Astrocyte (in vitro differentiated cells and primary cell): ENCODE data around the gene DRICH1. TPM values are rescaled to one million over a fixed set of nuclear protein-coding genes. Genes with fewer than 3 reads are reported as not detected.

ENCODE experiments used
- DNase-seq: peaks from one replicate; pipeline ENCODE4 v3.0.0-alpha.2; 2010; ENCODE audit warnings: low read depth
- FAIRE-seq: peaks from 2 replicates; lab custom pipeline; 2011; peaks lifted over from hg19 to GRCh38; lab: Jason Lieb, UNC
- H2AFZ ChIP-seq: 2 replicates; pipeline ENCODE4 v1.6.0; 2012; ENCODE audit warnings: low read depth, low read length, inconsistent platforms
- H3K27ac ChIP-seq: 2 replicates; pipeline ENCODE4 v1.5.1; 2011; ENCODE audit warnings: low read depth, low read length, inconsistent platforms
- H3K27me3 ChIP-seq: 2 replicates; pipeline ENCODE4 v1.6.0; 2011; ENCODE audit warnings: low read length, inconsistent platforms; ENCODE audit not compliant: insufficient read depth
- H3K36me3 ChIP-seq: 2 replicates; pipeline ENCODE4 v1.5.1; 2011; ENCODE audit warnings: low read length, inconsistent platforms; ENCODE audit not compliant: insufficient read depth
- H3K4me1 ChIP-seq: 2 replicates; pipeline ENCODE4 v1.5.1; 2011; ENCODE audit warnings: low read length, inconsistent platforms; ENCODE audit not compliant: insufficient read depth
- H3K4me2 ChIP-seq: 2 replicates; pipeline ENCODE4 v1.6.0; 2012; ENCODE audit warnings: low read length, inconsistent platforms
- H3K4me3 ChIP-seq: 2 replicates; pipeline ENCODE4 v1.5.1; 2011; ENCODE audit warnings: low read depth, mild to moderate bottlenecking, low read length, inconsistent platforms; ENCODE audit not compliant: insufficient read depth
- H3K79me2 ChIP-seq: 2 replicates; pipeline ENCODE4 v1.6.0; 2012; ENCODE audit warnings: mild to moderate bottlenecking, low read length, inconsistent platforms; ENCODE audit not compliant: insufficient read depth
- H3K9ac ChIP-seq: 2 replicates; pipeline ENCODE4 v1.6.0; 2012; ENCODE audit warnings: mild to moderate bottlenecking, low read length, inconsistent platforms
- H3K9me3 ChIP-seq: 2 replicates; pipeline ENCODE4 v1.5.1; 2012; ENCODE audit warnings: low read depth, mild to moderate bottlenecking, low read length, inconsistent platforms; ENCODE audit not compliant: insufficient read depth
- H4K20me1 ChIP-seq: 2 replicates; pipeline ENCODE4 v1.6.0; 2012; ENCODE audit warnings: low read length, inconsistent platforms; ENCODE audit not compliant: insufficient read depth
- H3K27ac Mint-ChIP-seq: one replicate; pipeline ENCODE4 v1.8.0; 2021; ENCODE audit warnings: mild to moderate bottlenecking, mixed read lengths; ENCODE audit not compliant: unreplicated experiment
- H3K27me3 Mint-ChIP-seq: one replicate; pipeline ENCODE4 v1.8.0; 2021; ENCODE audit warnings: low read depth, mixed read lengths; ENCODE audit not compliant: unreplicated experiment
- H3K36me3 Mint-ChIP-seq: one replicate; pipeline ENCODE4 v1.8.0; 2021; ENCODE audit warnings: low read depth, mixed read lengths; ENCODE audit not compliant: unreplicated experiment
- H3K4me1 Mint-ChIP-seq: one replicate; pipeline ENCODE4 v1.8.0; 2021; ENCODE audit warnings: low read depth, mixed read lengths; ENCODE audit not compliant: unreplicated experiment
- H3K4me3 Mint-ChIP-seq: one replicate; pipeline ENCODE4 v1.8.0; 2021; ENCODE audit warnings: mild to moderate bottlenecking, moderate library complexity, mixed read lengths; ENCODE audit not compliant: unreplicated experiment
- H3K9me3 Mint-ChIP-seq: one replicate; pipeline ENCODE4 v1.8.0; 2021; ENCODE audit warnings: mild to moderate bottlenecking, mixed read lengths; ENCODE audit not compliant: unreplicated experiment
- EZH2 ChIP-seq: IDR thresholded peaks from 2 replicates; pipeline ENCODE4 v1.6.1; 2012; ENCODE audit warnings: mild to moderate bottlenecking, low read length, inconsistent platforms; ENCODE audit not compliant: insufficient read depth
- total RNA-seq: library from RNA; stranded (reverse); gene quantifications from 2 replicates; pipeline ENCODE4 v1.2.1, GENCODE V29; 2021
- TF ChIP-seq, protein P1 (sequence below): IDR thresholded peaks from 2 replicates; pipeline ENCODE4 v1.5.1; 2011; ENCODE audit warnings: low read depth, mild to moderate bottlenecking, inconsistent platforms, low read length, moderate library complexity; ENCODE audit not compliant: insufficient read depth

The DRICH1 gene
- total RNA-seq, 1 donor from 2014 or later = not detected

DNA sequence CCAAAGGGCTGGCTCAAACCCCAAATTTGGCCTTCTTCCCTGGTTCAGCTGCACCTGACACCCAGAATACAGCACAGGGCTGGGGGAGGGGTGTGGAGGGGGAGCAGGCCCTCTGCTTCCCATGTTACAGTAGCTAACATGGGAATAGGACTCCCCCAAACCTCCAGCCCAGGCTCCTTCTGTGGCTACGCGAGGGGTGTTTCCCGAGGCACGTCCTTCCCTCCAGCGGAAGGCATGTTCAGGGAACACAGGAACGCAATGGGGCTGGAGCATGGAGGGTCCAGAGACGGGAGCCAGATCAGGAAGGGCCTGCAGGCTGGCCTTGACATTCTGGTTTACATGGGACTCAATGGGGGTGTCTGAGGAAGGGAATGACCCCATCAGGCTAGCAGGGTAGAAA lies 40.3 kb downstream of the DRICH1 start:
- TF ChIP-seq, protein P1, sequence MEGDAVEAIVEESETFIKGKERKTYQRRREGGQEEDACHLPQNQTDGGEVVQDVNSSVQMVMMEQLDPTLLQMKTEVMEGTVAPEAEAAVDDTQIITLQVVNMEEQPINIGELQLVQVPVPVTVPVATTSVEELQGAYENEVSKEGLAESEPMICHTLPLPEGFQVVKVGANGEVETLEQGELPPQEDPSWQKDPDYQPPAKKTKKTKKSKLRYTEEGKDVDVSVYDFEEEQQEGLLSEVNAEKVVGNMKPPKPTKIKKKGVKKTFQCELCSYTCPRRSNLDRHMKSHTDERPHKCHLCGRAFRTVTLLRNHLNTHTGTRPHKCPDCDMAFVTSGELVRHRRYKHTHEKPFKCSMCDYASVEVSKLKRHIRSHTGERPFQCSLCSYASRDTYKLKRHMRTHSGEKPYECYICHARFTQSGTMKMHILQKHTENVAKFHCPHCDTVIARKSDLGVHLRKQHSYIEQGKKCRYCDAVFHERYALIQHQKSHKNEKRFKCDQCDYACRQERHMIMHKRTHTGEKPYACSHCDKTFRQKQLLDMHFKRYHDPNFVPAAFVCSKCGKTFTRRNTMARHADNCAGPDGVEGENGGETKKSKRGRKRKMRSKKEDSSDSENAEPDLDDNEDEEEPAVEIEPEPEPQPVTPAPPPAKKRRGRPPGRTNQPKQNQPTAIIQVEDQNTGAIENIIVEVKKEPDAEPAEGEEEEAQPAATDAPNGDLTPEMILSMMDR = no peak
- TF ChIP-seq EZH2 = no peak
- Mint-ChIP-seq H3K4me1 (peaks cover 2% of the 10 kb centered on the region), H3K36me3 (no peaks in the 10 kb centered on the region), H3K27me3 (peaks cover 26% of the 10 kb centered on the region), H3K27ac (no peak overlapping the region), H3K4me3 (no peak overlapping the region), H3K9me3 (no peaks in the 10 kb centered on the region)
- DNase-seq = no peak
- H3K9ac ChIP-seq = no peak overlapping the region
- no peak for FAIRE-seq
- no peak overlapping the region for H2AFZ ChIP-seq
- no peaks in the 10 kb centered on the region for H3K36me3 ChIP-seq
- H3K79me2 ChIP-seq = no peaks in the 10 kb centered on the region
- no peak overlapping the region for H3K4me2 ChIP-seq
- H4K20me1 ChIP-seq = no peaks in the 10 kb centered on the region
- no peak overlapping the region for H3K27ac ChIP-seq
- H3K27me3 ChIP-seq = peaks cover 3% of the 10 kb centered on the region
- no peaks in the 10 kb centered on the region for H3K4me1 ChIP-seq
- H3K9me3 ChIP-seq = no peaks in the 10 kb centered on the region
- H3K4me3 ChIP-seq = no peak overlapping the region

DNA sequence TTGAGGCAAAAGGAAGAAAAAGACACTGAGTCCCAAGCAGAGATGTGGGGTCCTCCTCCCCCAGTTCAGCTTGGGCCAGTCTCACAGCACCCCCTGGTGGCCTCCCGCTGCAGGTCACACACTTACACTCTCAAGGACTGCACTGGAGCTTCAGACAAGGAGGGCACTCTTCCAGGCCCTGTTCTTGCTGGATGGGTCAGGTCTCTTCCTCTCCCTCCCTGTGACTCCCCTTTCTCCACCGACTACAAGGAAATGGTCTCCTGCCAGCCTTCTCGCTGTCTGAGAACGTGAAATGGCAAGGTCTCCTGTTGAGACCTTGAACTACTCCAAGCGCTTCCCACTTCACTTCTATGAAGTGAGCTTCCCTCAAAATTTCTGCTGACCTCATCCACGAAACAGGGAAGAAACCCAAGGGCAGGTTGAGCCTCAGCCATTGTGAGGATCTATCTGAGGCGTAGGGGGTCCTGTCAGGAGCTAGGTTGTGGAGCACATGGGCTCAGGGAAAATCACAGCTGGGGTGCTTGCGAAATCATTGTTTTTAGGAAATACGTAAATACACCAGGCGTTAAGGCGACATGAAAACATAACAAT lies 40.8 kb downstream of the DRICH1 start:
- peaks cover 3% of the 10 kb centered on the region for H3K27me3 ChIP-seq
- Mint-ChIP-seq H3K36me3 (no peaks in the 10 kb centered on the region), H3K27ac (no peak overlapping the region), H3K27me3 (peaks cover 23% of the 10 kb centered on the region), H3K9me3 (no peaks in the 10 kb centered on the region), H3K4me3 (no peak overlapping the region), H3K4me1 (peaks cover 2% of the 10 kb centered on the region)
- FAIRE-seq (no peak), DNase-seq (peak; percentile 25)
- no peak overlapping the region for H3K4me3 ChIP-seq
- H3K9me3 ChIP-seq = no peaks in the 10 kb centered on the region
- no peaks in the 10 kb centered on the region for H4K20me1 ChIP-seq
- no peaks in the 10 kb centered on the region for H3K36me3 ChIP-seq
- no peaks in the 10 kb centered on the region for H3K4me1 ChIP-seq
- no peaks in the 10 kb centered on the region for H3K79me2 ChIP-seq
- H3K27ac ChIP-seq = no peak overlapping the region
- no peak for TF ChIP-seq EZH2
- TF ChIP-seq, protein P1 = peak; percentile 83
- no peak overlapping the region for H3K4me2 ChIP-seq
- H3K9ac ChIP-seq = no peak overlapping the region
- H2AFZ ChIP-seq = no peak overlapping the region

DNA sequence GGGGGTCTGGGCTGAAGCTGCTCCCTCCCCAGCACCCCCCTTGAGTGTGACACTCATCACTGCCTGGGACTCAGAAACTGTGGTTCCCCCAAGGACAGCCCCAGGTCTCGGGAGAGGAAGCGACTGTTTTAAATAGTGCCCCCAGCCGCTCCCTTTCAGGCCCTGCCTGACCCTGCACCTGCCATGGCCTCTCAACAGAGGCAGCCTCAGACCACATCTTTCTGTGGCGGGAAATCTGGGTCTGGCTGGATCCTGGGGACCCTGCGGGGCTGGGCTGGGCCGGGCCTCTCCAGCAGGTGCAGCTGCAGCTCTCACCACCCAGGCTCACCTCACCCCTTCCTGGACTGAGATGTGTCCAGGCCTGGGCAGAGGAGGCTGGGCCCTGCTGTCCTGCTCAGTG lies 48.3 kb downstream of the DRICH1 start:
- Mint-ChIP-seq H3K27ac (no peak overlapping the region), H3K9me3 (peaks cover 3% of the 10 kb centered on the region), H3K4me3 (no peak overlapping the region), H3K36me3 (peaks cover 3% of the 10 kb centered on the region), H3K4me1 (no peaks in the 10 kb centered on the region), H3K27me3 (peaks cover 37% of the 10 kb centered on the region)
- no peaks in the 10 kb centered on the region for H3K9me3 ChIP-seq
- H3K4me2 ChIP-seq = no peak overlapping the region
- no peaks in the 10 kb centered on the region for H4K20me1 ChIP-seq
- no peak overlapping the region for H2AFZ ChIP-seq
- TF ChIP-seq, protein P1 = no peak
- TF ChIP-seq EZH2 = no peak
- no peak overlapping the region for H3K27ac ChIP-seq
- no peak for DNase-seq
- no peak overlapping the region for H3K4me3 ChIP-seq
- H3K4me1 ChIP-seq = no peaks in the 10 kb centered on the region
- H3K27me3 ChIP-seq = peaks cover 6% of the 10 kb centered on the region
- H3K79me2 ChIP-seq = no peaks in the 10 kb centered on the region
- H3K36me3 ChIP-seq = no peaks in the 10 kb centered on the region
- H3K9ac ChIP-seq = no peak overlapping the region
- no peak for FAIRE-seq
